SIG-M5 treated with dmso at 0.1 percent for 504 hours (cell line): ENCODE data around the gene BLTP3B.

ENCODE experiments used
- DNase-seq: peaks from one replicate; lab custom pipeline; 2025; ENCODE audit not compliant: unreplicated experiment; lab: John Stamatoyannopoulos, UW

The BLTP3B gene

DNA sequence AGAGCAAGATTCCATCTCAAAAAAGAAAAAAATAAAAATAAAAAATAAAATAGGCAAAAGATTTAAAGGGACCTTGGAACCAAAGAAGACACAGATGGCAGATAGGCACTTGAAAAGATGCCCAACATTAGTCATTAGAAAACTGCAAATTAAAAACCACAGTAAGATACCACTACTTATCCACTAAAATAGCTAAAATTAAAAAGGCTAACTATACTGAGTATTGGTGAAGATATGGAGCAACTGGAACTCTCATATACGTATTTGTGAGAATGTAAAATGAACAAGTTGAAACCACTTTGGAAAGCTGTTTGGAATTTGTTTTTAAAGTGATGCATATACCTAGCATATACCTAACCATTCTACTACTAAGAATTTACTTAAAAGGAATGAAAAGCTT is 22.3 kb downstream of the BLTP3B start:
- no peak for DNase-seq

DNA sequence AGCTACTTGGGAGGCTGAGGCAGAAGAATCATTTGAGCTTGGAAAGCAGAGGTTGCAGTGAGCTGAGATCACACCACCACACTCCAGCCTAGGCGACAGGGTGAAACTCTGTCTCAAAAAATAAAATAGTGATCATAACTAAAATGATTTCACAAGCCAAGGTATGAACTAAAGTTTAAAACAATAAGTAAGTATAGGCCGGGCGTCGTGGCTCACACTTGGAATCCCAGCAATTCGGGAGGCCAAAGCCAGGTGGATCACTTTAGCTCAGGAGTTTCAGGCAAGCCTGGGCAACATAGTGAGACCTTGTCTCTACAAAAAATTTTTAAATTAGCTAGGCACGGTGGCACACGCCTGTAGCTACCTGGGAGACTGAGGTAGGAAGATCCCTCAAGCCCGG is 27.4 kb downstream of the BLTP3B start:
- no peak for DNase-seq

DNA sequence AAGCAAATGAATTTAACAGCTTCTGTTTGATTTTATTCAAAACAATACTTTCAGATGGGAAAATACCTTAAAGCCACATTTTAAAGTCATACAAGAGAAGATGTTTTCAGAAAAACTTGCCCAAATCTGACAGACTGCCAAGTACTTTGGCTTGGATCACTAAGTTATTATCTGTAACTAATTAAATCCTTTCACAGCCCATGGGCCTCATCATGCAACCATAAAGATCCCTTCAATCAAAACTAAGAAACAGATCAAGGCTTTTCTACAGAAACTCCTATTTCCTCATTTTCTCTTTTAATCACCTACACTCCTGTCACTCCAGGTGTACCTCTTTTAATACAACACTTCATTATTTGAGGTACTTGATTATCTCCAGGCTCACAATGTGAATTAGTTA is 28.1 kb downstream of the BLTP3B start:
- no peak for DNase-seq

DNA sequence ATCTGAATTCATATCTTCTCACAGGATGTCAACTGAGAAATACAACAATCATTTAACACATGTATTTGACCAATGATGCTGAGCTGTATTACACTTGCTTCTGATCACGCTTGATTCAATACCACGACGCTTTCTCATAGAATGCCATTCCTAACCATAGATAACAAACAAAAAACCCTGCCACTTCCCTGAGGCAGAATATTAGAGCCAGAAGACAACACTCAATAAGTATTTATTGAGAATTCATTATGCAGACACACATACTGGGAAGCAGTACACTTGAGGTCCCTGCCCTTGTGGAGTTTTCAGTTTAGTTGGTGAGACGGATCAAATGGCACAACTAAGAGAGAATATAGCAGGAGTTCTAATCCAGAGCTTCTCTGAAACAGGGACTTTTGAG is 32.4 kb downstream of the BLTP3B start:
- DNase-seq, result no peak

DNA sequence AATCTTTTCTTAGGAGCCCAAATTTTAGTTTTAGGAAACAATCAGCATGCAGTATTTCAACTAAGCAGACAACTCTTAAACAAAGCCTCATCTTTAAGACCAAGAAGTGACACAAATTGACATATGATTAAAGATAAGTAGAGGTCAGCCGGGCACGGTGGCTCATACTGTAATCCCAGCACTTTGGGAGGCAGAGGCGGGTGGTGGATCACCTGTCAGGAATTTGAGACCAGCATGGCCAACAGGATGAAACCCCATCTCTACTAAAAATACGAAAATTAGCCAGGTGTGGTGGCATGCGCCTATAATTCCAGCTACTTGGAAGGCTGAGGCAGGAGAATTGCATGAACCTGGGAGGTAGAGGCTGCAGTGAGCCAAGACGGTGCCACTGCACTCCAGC is 35.8 kb downstream of the BLTP3B start:
- DNase-seq, result no peak

DNA sequence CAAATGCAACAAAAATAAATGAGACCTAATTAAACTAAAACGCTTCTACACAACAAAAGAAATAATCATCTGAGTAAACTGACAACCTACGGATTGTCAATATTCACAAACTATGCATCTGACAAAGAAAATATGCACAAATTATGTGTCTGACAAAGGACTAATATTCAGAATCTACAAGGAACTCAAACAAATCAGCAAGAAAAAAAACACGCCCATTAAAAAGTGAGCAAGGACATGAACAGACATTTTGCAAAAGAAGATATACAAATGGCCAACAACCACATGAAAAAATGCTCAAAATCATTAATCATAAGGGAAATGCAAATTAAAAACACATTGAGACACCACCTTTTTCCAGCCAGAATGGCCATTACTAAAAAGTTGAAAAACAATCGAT is 37.0 kb downstream of the BLTP3B start:
- DNase-seq, result no peak

DNA sequence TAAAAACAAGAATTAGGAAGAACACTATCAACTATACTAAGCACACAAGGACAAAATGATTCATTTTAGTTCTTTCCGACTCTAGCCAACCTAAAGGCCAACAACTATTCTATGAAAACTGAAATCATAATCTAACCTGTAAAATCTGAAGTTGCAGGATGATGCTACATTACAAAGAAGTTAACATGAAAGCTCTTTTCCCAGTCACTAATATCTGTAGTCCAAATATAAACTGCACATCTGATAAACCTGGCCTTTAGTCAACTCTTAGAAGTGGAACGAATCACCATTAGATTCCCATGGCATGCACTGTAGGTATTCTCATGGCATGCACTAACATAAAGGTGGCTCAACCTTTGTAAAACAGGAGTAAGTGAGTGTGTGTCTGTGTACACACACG is 41.7 kb downstream of the BLTP3B start:
- no peak for DNase-seq
